Measurements from ENCODE around the gene LRRTM3. TPM values are rescaled to one million over a fixed set of nuclear protein-coding genes. Genes with fewer than 3 reads are reported as not detected.

The LRRTM3 gene
- total RNA-seq, 3 donors from 2014 or later = not detected

- Mint-ChIP-seq H3K9me3 (no peaks in the 10 kb centered on the region), H3K36me3 (ENCODE audit: insufficient read depth) (no peaks in the 10 kb centered on the region), H3K4me1 (ENCODE audit: low read depth) (no peaks in the 10 kb centered on the region), H3K4me3 (no peak overlapping the region), H3K27me3 (ENCODE audit: low read depth) (peaks cover 38% of the 10 kb centered on the region)
- ATAC-seq (no peak), DNase-seq (no peak)
Measured at GRCh38 chr10:66926841-66927240, 1.0 kb downstream of the LRRTM3 start.

DNA sequence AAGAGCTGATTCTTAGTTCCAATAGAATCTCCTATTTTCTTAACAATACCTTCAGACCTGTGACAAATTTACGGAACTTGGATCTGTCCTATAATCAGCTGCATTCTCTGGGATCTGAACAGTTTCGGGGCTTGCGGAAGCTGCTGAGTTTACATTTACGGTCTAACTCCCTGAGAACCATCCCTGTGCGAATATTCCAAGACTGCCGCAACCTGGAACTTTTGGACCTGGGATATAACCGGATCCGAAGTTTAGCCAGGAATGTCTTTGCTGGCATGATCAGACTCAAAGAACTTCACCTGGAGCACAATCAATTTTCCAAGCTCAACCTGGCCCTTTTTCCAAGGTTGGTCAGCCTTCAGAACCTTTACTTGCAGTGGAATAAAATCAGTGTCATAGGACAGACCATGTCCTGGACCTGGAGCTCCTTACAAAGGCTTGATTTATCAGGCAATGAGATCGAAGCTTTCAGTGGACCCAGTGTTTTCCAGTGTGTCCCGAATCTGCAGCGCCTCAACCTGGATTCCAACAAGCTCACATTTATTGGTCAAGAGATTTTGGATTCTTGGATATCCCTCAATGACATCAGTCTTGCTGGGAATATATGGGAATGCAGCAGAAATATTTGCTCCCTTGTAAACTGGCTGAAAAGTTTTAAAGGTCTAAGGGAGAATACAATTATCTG is 1.6 kb downstream of the LRRTM3 start:
- H3K27me3 Mint-ChIP-seq (ENCODE audit: low read depth) = peaks cover 40% of the 10 kb centered on the region
- DNase-seq (no peak), ATAC-seq (no peak)

DNA sequence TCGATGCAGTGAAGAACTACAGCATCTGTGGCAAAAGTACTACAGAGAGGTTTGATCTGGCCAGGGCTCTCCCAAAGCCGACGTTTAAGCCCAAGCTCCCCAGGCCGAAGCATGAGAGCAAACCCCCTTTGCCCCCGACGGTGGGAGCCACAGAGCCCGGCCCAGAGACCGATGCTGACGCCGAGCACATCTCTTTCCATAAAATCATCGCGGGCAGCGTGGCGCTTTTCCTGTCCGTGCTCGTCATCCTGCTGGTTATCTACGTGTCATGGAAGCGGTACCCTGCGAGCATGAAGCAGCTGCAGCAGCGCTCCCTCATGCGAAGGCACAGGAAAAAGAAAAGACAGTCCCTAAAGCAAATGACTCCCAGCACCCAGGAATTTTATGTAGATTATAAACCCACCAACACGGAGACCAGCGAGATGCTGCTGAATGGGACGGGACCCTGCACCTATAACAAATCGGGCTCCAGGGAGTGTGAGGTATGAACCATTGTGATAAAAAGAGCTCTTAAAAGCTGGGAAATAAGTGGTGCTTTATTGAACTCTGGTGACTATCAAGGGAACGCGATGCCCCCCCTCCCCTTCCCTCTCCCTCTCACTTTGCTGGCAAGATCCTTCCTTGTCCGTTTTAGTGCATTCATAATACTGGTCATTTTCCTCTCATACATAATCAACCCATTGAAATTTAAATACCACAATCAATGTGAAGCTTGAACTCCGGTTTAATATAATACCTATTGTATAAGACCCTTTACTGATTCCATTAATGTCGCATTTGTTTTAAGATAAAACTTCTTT is 2.3 kb downstream of the LRRTM3 start:
- Mint-ChIP-seq H3K9me3 (no peaks in the 10 kb centered on the region), H3K4me3 (no peak overlapping the region), H3K27me3 (ENCODE audit: low read depth) (peaks cover 40% of the 10 kb centered on the region), H3K4me1 (ENCODE audit: low read depth) (no peaks in the 10 kb centered on the region), H3K36me3 (ENCODE audit: insufficient read depth) (no peaks in the 10 kb centered on the region)
- no peak for ATAC-seq
- no peak for DNase-seq

More for the DNA sequence above, 1.6 kb downstream of the LRRTM3 start:
- Mint-ChIP-seq H3K4me3 (no peak overlapping the region), H3K9me3 (no peaks in the 10 kb centered on the region), H3K4me1 (ENCODE audit: low read depth) (no peaks in the 10 kb centered on the region), H3K36me3 (ENCODE audit: insufficient read depth) (no peaks in the 10 kb centered on the region)

- H3K36me3 Mint-ChIP-seq (ENCODE audit: insufficient read depth) = no peaks in the 10 kb centered on the region
- DNase-seq (no peak), ATAC-seq (no peak)
- no peak overlapping the region for H3K4me3 Mint-ChIP-seq
- H3K9me3 Mint-ChIP-seq = no peaks in the 10 kb centered on the region
- no peaks in the 10 kb centered on the region for H3K4me1 Mint-ChIP-seq (ENCODE audit: low read depth)
- peaks cover 40% of the 10 kb centered on the region for H3K27me3 Mint-ChIP-seq (ENCODE audit: low read depth)
Measured at GRCh38 chr10:66928776-66929175, 2.9 kb downstream of the LRRTM3 start.

- Mint-ChIP-seq H3K4me3 (no peak overlapping the region), H3K27me3 (ENCODE audit: low read depth) (peaks cover 40% of the 10 kb centered on the region), H3K4me1 (ENCODE audit: low read depth) (no peaks in the 10 kb centered on the region), H3K9me3 (no peaks in the 10 kb centered on the region), H3K36me3 (ENCODE audit: insufficient read depth) (no peaks in the 10 kb centered on the region)
- ATAC-seq (no peak), DNase-seq (no peak)
Measured at GRCh38 chr10:66929375-66929774, 3.5 kb downstream of the LRRTM3 start.

DNA sequence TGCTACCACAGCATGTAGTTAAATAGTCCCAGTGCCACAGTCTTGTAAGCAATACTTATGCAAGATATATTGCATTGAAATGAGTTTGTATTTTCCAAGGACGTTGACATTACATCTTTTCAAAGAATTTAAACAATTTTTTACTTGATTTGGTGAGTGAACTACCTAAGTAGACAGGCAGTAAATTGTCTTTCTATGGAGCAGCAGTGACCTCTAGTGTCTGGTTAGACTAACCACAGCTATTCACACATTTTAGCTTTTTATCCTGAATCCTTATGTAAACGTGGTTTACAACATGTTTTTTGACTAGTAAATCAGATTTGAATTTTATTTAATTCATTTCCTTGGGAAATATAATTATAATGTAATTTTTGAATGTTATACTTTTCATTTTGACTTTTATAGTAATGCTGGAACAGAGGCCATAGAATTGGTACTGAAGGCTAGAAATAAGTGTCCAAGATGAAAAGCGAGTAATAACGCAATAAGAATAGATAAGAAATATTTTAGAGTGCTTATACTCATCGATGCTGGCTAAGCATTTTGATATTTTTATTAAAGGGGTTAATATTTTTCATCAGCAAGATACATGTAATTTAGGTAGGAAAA is 5.6 kb downstream of the LRRTM3 start:
- no peaks in the 10 kb centered on the region for H3K36me3 Mint-ChIP-seq (ENCODE audit: insufficient read depth)
- H3K4me1 Mint-ChIP-seq (ENCODE audit: low read depth) = no peaks in the 10 kb centered on the region
- H3K9me3 Mint-ChIP-seq = no peaks in the 10 kb centered on the region
- ATAC-seq (peak in 1 of 2 donors; percentile 40), DNase-seq (no peak)
- H3K4me3 Mint-ChIP-seq = no peak overlapping the region
- H3K27me3 Mint-ChIP-seq (ENCODE audit: low read depth) = peaks cover 33% of the 10 kb centered on the region

- ATAC-seq = no peak
Measured at GRCh38 chr10:66931949-66932343, 6.1 kb downstream of the LRRTM3 start.

GRCh38 chr10:66934711-66935110 is 8.9 kb downstream of the LRRTM3 start:
- DNase-seq (no peak), ATAC-seq (no peak)
- Mint-ChIP-seq H3K4me1 (ENCODE audit: low read depth) (no peaks in the 10 kb centered on the region), H3K27me3 (ENCODE audit: low read depth) (peaks cover 6% of the 10 kb centered on the region), H3K9me3 (no peaks in the 10 kb centered on the region), H3K36me3 (ENCODE audit: insufficient read depth) (no peaks in the 10 kb centered on the region), H3K4me3 (no peak overlapping the region)

More at GRCh38 chr10:66931949-66932343, 6.1 kb downstream of the LRRTM3 start:
- DNase-seq = no peak
- Mint-ChIP-seq H3K27me3 (ENCODE audit: low read depth) (peaks cover 30% of the 10 kb centered on the region), H3K9me3 (no peaks in the 10 kb centered on the region), H3K36me3 (ENCODE audit: insufficient read depth) (no peaks in the 10 kb centered on the region), H3K4me1 (ENCODE audit: low read depth) (no peaks in the 10 kb centered on the region), H3K4me3 (no peak overlapping the region)

GRCh38 chr10:66940965-66941364 is 15.1 kb downstream of the LRRTM3 start:
- Mint-ChIP-seq H3K9me3 (no peaks in the 10 kb centered on the region), H3K4me1 (ENCODE audit: low read depth) (no peaks in the 10 kb centered on the region), H3K27me3 (ENCODE audit: low read depth) (no peaks in the 10 kb centered on the region), H3K36me3 (ENCODE audit: insufficient read depth) (no peaks in the 10 kb centered on the region), H3K4me3 (no peak overlapping the region)
- no peak for ATAC-seq
- DNase-seq = no peak

- no peak for ATAC-seq
- H3K36me3 Mint-ChIP-seq (ENCODE audit: insufficient read depth) = no peaks in the 10 kb centered on the region
- H3K4me3 Mint-ChIP-seq = no peak overlapping the region
- no peaks in the 10 kb centered on the region for H3K27me3 Mint-ChIP-seq (ENCODE audit: low read depth)
- H3K4me1 Mint-ChIP-seq (ENCODE audit: low read depth) = no peaks in the 10 kb centered on the region
- no peak for DNase-seq
- H3K9me3 Mint-ChIP-seq = no peaks in the 10 kb centered on the region
Measured at GRCh38 chr10:66941491-66941890, 15.7 kb downstream of the LRRTM3 start.

DNA sequence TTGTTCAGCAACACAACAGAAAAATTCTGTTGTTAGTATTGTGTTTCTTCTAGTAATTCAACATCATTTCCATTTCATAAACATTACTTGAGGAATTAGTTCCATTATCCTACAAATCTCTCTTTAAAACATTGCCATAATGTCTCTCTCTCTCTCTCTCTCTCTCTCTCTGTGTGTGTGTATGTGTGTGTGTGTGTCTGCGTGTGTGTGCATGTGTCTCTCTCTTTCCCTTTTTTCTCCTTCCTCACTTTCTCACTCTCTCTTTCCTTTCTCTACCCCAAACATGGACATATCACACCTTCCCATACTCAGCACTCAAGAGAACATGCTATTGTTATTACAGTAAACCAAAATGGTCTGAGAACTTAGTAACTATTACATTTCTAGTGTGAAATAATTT is 16.6 kb downstream of the LRRTM3 start:
- no peak for DNase-seq
- Mint-ChIP-seq H3K27me3 (ENCODE audit: low read depth) (no peaks in the 10 kb centered on the region), H3K36me3 (ENCODE audit: insufficient read depth) (no peaks in the 10 kb centered on the region), H3K4me1 (ENCODE audit: low read depth) (no peaks in the 10 kb centered on the region), H3K9me3 (no peaks in the 10 kb centered on the region), H3K4me3 (no peak overlapping the region)
- ATAC-seq = no peak

DNA sequence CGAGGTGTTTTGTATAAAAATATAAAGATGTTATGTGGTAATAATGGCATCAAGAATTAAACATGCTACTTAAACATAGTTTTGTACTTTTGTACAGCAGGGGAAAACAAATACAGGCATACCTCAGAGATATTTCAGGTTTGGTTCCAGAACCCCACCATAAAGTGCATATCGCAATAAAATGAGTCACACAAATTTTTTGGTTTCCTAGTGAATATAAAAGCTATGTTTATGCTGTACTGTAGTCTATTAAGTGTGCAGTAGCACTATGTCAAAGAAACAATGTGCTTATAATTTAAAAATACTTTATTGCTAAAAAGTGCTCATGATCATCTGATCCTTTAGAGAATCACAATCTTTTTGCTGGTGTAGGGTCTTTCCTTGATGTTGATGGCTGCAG is 17.8 kb downstream of the LRRTM3 start:
- no peaks in the 10 kb centered on the region for H3K9me3 Mint-ChIP-seq
- H3K27me3 Mint-ChIP-seq (ENCODE audit: low read depth) = no peaks in the 10 kb centered on the region
- H3K4me1 Mint-ChIP-seq (ENCODE audit: low read depth) = no peaks in the 10 kb centered on the region
- DNase-seq (no peak), ATAC-seq (no peak)
- H3K36me3 Mint-ChIP-seq (ENCODE audit: insufficient read depth) = no peaks in the 10 kb centered on the region
- no peak overlapping the region for H3K4me3 Mint-ChIP-seq

- no peaks in the 10 kb centered on the region for H3K9me3 Mint-ChIP-seq
- H3K4me3 Mint-ChIP-seq = no peak overlapping the region
- DNase-seq = no peak
- H3K36me3 Mint-ChIP-seq (ENCODE audit: insufficient read depth) = no peaks in the 10 kb centered on the region
- H3K4me1 Mint-ChIP-seq (ENCODE audit: low read depth) = no peaks in the 10 kb centered on the region
- no peaks in the 10 kb centered on the region for H3K27me3 Mint-ChIP-seq (ENCODE audit: low read depth)
- no peak for ATAC-seq
Measured at GRCh38 chr10:66951896-66952295, 26.1 kb downstream of the LRRTM3 start.

DNA sequence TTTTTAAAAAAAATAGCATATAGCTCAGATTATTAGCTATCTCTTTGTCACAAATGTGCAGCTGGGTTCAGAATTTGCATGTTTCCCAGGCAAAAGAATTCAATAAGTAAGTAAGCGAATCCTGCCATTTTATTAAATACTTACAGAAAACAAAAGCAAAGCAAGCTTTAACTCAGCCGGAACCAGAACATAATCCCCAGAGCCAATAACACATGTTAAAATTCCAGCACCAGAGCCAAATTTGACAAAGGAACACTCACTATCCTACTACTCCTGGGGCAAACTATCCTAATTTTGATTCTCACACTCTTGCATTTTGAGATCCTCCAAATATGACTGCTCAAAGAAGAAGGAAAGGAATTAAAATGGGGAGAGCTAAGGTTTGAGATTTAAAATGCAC is 32.6 kb downstream of the LRRTM3 start:
- H3K4me1 Mint-ChIP-seq (ENCODE audit: low read depth) = no peaks in the 10 kb centered on the region
- no peaks in the 10 kb centered on the region for H3K36me3 Mint-ChIP-seq (ENCODE audit: insufficient read depth)
- ATAC-seq (no peak), DNase-seq (no peak)
- H3K27me3 Mint-ChIP-seq (ENCODE audit: low read depth) = no peaks in the 10 kb centered on the region
- no peak overlapping the region for H3K4me3 Mint-ChIP-seq
- H3K9me3 Mint-ChIP-seq = no peaks in the 10 kb centered on the region

- no peak for ATAC-seq
- H3K4me3 Mint-ChIP-seq = no peak overlapping the region
Measured at GRCh38 chr10:66964946-66965345, 39.1 kb downstream of the LRRTM3 start.

More at GRCh38 chr10:66964946-66965345, 39.1 kb downstream of the LRRTM3 start:
- H3K36me3 Mint-ChIP-seq (ENCODE audit: insufficient read depth) = no peaks in the 10 kb centered on the region
- H3K27me3 Mint-ChIP-seq (ENCODE audit: low read depth) = no peaks in the 10 kb centered on the region
- H3K9me3 Mint-ChIP-seq = no peaks in the 10 kb centered on the region
- DNase-seq = no peak
- H3K4me1 Mint-ChIP-seq (ENCODE audit: low read depth) = no peaks in the 10 kb centered on the region
